ENCODE measurements around the gene GPX7. TPM values are rescaled to one million over a fixed set of nuclear protein-coding genes. Genes with fewer than 3 reads are reported as not detected.

Gene GPX7
- total RNA-seq, 1 donor from 2014 or later, result 20.9 TPM

DNA sequence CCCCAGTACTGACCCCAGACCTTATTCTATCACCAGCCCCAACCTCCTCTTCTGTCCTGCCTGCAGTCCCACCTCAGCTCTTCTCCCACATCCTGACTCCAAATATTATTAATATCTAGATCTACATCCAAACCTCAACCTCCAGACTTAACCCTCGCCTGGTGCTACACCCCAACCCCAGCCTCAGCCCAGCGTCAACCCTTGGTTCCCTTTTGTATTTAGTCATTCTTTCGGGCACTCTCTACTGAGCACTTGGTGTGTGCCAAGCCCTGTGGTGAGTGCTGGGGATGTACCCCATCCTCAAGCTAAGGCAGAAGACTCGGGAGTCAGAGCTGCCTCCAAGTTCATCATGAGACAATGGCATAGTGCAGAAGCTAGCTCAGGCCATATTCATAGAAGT, 31.9 kb downstream of the GPX7 start:
- peak overlapping the region; percentile 98 for H3K27ac Mint-ChIP-seq
- intact Hi-C loops (cut with micrococcal nuclease), result loop anchor here (10.0 kb wide), 1 partner anchor 1129 kb away; no protein-coding TSS in a partner anchor
- POLR2A ChIA-PET, result interaction anchor here (0.8 to 8.3 kb wide), 17 partner anchors 14 to 139 kb away, joined by 3 to 163 read pairs (median 9); partner anchors contain the start of genes GPX7 and TUT4

DNA sequence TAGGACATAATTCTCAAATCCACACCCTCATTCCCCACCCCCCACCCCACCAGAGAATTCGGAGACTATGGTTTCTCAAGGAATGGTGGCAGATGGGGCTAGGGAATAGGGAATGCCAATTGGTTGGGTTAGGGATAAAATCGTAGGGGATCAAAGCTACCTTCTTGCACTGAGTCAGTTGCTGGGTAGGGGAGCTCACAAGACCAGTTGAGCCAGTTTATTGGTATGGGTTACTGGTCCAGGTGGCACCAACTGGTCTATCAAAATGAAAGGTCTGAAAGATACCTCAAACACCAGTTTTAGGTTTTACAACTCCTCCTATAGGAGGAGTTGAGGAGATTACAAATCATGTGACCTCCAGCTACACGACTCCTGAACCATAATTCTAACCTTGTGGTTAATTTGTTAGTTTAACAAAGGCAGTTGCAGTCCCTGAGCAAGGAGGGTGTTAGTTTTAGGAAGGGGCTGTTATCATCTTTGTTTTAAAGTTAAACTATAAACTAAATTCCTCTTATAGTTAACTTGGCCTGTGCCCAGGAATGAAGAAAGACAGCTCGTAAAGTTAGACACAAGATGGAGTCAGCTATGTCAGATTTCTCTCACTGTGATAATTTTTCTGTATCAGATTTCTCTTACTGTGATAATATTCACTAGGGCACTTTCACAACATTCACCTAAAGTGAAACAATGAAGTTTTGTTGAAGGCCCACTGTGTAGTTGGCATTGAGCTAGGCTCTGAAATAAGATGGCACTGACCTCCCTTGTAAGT, 33.3 kb downstream of the GPX7 start:
- peak overlapping the region; percentile 62 for H3K4me3 Mint-ChIP-seq
- DNase-seq (no peak), ATAC-seq (ENCODE audit: low read depth) (no peak)
- peak overlapping the region; percentile 98 for H3K27ac Mint-ChIP-seq
- intact Hi-C loops (cut with micrococcal nuclease), result loop anchor here (2.0 to 10.0 kb wide), 2 partner anchors 105 to 1131 kb away; no protein-coding TSS in a partner anchor
- TF ChIP-seq, protein P1, sequence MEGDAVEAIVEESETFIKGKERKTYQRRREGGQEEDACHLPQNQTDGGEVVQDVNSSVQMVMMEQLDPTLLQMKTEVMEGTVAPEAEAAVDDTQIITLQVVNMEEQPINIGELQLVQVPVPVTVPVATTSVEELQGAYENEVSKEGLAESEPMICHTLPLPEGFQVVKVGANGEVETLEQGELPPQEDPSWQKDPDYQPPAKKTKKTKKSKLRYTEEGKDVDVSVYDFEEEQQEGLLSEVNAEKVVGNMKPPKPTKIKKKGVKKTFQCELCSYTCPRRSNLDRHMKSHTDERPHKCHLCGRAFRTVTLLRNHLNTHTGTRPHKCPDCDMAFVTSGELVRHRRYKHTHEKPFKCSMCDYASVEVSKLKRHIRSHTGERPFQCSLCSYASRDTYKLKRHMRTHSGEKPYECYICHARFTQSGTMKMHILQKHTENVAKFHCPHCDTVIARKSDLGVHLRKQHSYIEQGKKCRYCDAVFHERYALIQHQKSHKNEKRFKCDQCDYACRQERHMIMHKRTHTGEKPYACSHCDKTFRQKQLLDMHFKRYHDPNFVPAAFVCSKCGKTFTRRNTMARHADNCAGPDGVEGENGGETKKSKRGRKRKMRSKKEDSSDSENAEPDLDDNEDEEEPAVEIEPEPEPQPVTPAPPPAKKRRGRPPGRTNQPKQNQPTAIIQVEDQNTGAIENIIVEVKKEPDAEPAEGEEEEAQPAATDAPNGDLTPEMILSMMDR (IDR thresholded peaks at IDR 0.05), result no peak
- no peaks in the 10 kb centered on the region for H3K27me3 Mint-ChIP-seq
- POLR2A ChIA-PET, result interaction anchor here (0.6 to 8.3 kb wide), 11 partner anchors 8 to 130 kb away, joined by 4 to 163 read pairs (median 8); partner anchors contain the start of genes GPX7 and TUT4
- CTCF ChIA-PET, result interaction anchor here (1.6 to 4.8 kb wide), 2 partner anchors 24 to 31 kb away, joined by 5 to 23 read pairs; no protein-coding TSS in a partner anchor
- H3K4me1 Mint-ChIP-seq, result peaks cover 88% of the 10 kb centered on the region
- H3K36me3 Mint-ChIP-seq (ENCODE audit: low read depth), result peaks cover 25% of the 10 kb centered on the region
- peaks cover 3% of the 10 kb centered on the region for H3K9me3 Mint-ChIP-seq

More for the DNA sequence above, 31.9 kb downstream of the GPX7 start:
- DNase-seq, result no peak
- H3K4me1 Mint-ChIP-seq, result peaks cover 85% of the 10 kb centered on the region
- H3K4me3 Mint-ChIP-seq, result peak overlapping the region; percentile 97
- TF ChIP-seq, protein P1 (IDR thresholded peaks at IDR 0.05), result no peak
- peaks cover 25% of the 10 kb centered on the region for H3K36me3 Mint-ChIP-seq (ENCODE audit: low read depth)
- no peaks in the 10 kb centered on the region for H3K27me3 Mint-ChIP-seq
- no peak for ATAC-seq (ENCODE audit: low read depth)
- CTCF ChIA-PET, result interaction anchor here (1.4 to 4.8 kb wide), 4 partner anchors 26 to 52 kb away, joined by 4 to 23 read pairs (median 8); no protein-coding TSS in a partner anchor
- H3K9me3 Mint-ChIP-seq, result no peaks in the 10 kb centered on the region

DNA sequence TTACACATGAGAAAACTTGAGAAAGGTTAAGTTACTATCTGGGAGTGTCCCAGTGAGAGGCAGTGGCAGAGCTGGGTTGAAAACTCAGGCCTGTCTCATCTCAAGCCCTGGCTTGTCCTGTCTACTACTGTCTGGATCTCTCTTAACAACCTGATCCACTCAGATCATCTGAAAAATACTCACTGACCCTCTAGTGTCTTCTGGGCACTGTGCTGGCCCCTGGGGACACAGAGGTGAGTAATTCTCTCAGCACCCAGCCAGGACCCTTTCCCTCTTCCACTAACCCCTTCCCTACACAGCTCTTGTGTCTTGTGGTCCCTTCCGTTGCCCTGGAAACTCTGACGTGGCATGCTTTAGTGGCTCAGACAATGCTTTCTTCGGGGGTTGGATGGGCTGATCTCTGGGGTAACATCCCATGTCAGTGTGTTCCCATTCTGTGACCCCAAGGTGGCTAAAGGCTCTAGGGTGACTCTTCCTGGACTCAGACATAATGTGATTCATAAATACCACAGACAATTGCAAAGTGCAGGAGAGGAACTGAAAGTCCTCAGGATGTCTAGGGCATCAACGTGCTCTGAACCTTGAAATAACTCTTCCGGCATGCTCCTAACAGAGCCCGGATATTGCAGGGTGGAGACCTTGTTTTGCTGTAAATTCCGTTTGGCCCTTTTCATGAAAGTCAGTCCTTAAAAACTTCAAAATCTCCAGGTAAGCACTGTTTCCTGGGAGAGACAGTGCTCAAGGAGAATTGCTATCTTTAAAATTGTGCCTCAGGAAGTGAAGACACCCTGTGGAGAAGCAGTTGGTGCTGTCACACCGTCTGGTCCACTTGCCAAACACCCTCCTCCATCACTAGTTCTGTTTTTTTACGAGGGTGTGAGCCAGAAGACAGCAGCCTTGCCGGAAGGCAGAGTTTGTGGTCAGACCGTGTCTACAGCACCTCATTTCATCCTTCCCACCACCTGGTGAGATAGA, 34.8 kb downstream of the GPX7 start:
- ChIA-PET CTCF (interaction anchor here (4.8 kb wide), 1 partner anchor 29 kb away, joined by 23 read pairs; no protein-coding TSS in a partner anchor), POLR2A (interaction anchor here (0.6 to 8.3 kb wide), 14 partner anchors 8 to 233 kb away, joined by 3 to 163 read pairs (median 5); partner anchors contain the start of genes ORC1, PRPF38A and TUT4)
- Mint-ChIP-seq H3K4me3 (peak overlapping the region; percentile 81), H3K27me3 (no peaks in the 10 kb centered on the region), H3K27ac (peak overlapping the region; percentile 99), H3K4me1 (peaks cover 90% of the 10 kb centered on the region), H3K36me3 (ENCODE audit: low read depth) (peaks cover 29% of the 10 kb centered on the region), H3K9me3 (peaks cover 3% of the 10 kb centered on the region)
- TF ChIP-seq, protein P1 (IDR thresholded peaks at IDR 0.05), result no peak
- peak; percentile 69 for ATAC-seq (ENCODE audit: low read depth)
- peak; percentile 67 for DNase-seq
- intact Hi-C loops (cut with micrococcal nuclease), result loop anchor here (1.0 to 10.0 kb wide), 9 partner anchors 22 to 1132 kb away; partner anchors contain the start of genes GPX7, ORC1 and PRPF38A

DNA sequence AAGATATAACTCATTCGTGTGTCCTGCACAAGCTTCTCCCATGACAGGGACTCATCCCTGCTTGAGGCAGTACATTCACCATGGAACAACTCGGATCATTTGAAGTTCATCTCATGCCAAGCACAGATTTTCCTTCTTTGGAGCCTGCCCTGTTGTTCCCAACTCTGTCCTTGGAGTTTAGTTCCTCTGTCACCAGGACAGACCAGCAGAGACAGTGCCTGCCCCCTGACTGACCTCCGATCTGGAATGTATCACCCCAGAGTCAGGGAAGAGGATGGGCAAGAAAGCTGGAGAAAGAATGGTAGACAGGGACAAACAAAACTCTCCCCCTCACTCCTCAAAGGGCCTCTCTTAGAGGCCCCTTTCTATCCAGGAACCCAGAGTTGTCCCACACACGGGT, 35.8 kb downstream of the GPX7 start:
- TF ChIP-seq, protein P1 (IDR thresholded peaks at IDR 0.05), result no peak
- peak overlapping the region; percentile 81 for H3K4me3 Mint-ChIP-seq
- ATAC-seq (ENCODE audit: low read depth), result no peak
- H3K27me3 Mint-ChIP-seq, result no peaks in the 10 kb centered on the region
- ChIA-PET POLR2A (interaction anchor here (0.6 to 8.3 kb wide), 10 partner anchors 11 to 105 kb away, joined by 3 to 163 read pairs (median 7); partner anchors contain the start of gene TUT4), CTCF (interaction anchor here (1.4 kb wide), 1 partner anchor 27 kb away, joined by 3 read pairs; no protein-coding TSS in a partner anchor)
- intact Hi-C loops (cut with micrococcal nuclease), result loop anchor here (1.0 to 10.0 kb wide), 9 partner anchors 21 to 1133 kb away; partner anchors contain the start of genes GPX7, ORC1 and PRPF38A
- H3K36me3 Mint-ChIP-seq (ENCODE audit: low read depth), result peaks cover 28% of the 10 kb centered on the region
- H3K9me3 Mint-ChIP-seq, result peaks cover 3% of the 10 kb centered on the region
- H3K27ac Mint-ChIP-seq, result peak overlapping the region; percentile 99
- peaks cover 91% of the 10 kb centered on the region for H3K4me1 Mint-ChIP-seq
- no peak for DNase-seq

All from activated B cell treated with CpG ODN at 0.5 μM for 24 hours (primary cell).